ENCODE results near the gene SFXN3. TPM values are rescaled to one million over a fixed set of nuclear protein-coding genes. Genes with fewer than 3 reads are reported as not detected.

SFXN3 gene
- total and polyA plus RNA-seq, 2 of the 13 experiments (the other 11 are each of a cell fraction or from before 2014, with no cell fraction given), result 16.8 to 71.5 TPM

DNA sequence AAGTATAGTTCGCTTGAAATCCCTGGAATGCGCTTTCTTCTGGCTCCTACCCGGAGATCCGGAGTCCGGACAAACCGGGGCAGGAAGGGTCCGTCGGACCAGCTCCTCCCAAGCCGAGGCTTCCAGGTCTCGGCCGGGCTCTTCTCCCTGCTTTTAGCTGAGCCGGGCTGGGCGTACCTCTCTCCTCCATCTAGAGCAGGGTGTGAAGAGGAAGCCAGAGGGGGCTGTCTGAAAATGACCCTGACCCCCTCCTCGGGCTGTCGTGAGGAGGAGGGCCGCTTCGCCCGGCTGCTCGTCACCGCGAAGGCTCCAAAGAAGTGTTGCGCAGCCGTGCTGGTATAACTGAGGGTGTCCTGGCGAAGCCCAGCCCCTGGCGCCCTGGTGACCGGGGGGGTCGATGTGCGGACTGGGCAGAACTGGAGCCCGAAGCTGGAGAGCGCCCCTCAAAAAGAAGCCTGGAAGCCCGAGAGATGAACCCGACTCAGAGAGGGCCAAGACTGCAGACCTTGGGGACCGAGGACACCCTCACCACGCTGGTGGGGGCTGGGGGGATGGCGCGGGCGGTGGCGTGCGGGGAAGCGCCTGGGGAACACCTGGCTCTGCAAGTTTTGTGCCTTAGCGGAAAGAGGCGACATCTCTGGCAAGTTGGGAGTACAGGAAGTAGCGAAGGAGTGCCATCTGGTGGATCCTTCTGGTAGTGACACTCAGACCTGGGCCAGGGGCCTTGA lies 36.5 kb downstream of the SFXN3 start (continued):
- TF ChIP-seq, protein P1, sequence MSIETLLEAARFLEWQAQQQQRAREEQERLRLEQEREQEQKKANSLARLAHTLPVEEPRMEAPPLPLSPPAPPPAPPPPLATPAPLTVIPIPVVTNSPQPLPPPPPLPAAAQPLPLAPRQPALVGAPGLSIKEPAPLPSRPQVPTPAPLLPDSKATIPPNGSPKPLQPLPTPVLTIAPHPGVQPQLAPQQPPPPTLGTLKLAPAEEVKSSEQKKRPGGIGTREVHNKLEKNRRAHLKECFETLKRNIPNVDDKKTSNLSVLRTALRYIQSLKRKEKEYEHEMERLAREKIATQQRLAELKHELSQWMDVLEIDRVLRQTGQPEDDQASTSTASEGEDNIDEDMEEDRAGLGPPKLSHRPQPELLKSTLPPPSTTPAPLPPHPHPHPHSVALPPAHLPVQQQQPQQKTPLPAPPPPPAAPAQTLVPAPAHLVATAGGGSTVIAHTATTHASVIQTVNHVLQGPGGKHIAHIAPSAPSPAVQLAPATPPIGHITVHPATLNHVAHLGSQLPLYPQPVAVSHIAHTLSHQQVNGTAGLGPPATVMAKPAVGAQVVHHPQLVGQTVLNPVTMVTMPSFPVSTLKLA (IDR thresholded peaks at IDR 0.05), result no peak
- TF ChIP-seq ZNF292 (CRISPR knock-in tag; IDR thresholded peaks at IDR 0.05; ENCODE audit: borderline replicate concordance, low read depth) (no peak), EHMT2 (IDR thresholded peaks at IDR 0.05; ENCODE audit: borderline replicate concordance, low read depth, low read length) (no peak), WIZ (CRISPR knock-in tag; IDR thresholded peaks at IDR 0.05) (no peak), TCF7L2 (IDR thresholded peaks at IDR 0.05; ENCODE audit: low read depth, low read length) (no peak), CREM (IDR thresholded peaks at IDR 0.05) (no peak), CREM (CRISPR knock-in tag; IDR thresholded peaks at IDR 0.05) (no peak), RFX3 (CRISPR knock-in tag; IDR thresholded peaks at IDR 0.05) (no peak), HNRNPL (IDR thresholded peaks at IDR 0.05; ENCODE audit: low read depth, low read length) (no peak), MAZ (IDR thresholded peaks at IDR 0.05; ENCODE audit: borderline replicate concordance, low read depth, low read length) (no peak), MAZ (CRISPR knock-in tag; IDR thresholded peaks at IDR 0.05; ENCODE audit: low read depth) (no peak), PCBP2 (optimal IDR thresholded peaks at IDR 0.05; ENCODE audit: low read depth, low read length, poor library complexity, severe bottlenecking) (no peak), SMAD3 (CRISPR knock-in tag; IDR thresholded peaks at IDR 0.05) (no peak)
- TF ChIP-seq, protein P2, sequence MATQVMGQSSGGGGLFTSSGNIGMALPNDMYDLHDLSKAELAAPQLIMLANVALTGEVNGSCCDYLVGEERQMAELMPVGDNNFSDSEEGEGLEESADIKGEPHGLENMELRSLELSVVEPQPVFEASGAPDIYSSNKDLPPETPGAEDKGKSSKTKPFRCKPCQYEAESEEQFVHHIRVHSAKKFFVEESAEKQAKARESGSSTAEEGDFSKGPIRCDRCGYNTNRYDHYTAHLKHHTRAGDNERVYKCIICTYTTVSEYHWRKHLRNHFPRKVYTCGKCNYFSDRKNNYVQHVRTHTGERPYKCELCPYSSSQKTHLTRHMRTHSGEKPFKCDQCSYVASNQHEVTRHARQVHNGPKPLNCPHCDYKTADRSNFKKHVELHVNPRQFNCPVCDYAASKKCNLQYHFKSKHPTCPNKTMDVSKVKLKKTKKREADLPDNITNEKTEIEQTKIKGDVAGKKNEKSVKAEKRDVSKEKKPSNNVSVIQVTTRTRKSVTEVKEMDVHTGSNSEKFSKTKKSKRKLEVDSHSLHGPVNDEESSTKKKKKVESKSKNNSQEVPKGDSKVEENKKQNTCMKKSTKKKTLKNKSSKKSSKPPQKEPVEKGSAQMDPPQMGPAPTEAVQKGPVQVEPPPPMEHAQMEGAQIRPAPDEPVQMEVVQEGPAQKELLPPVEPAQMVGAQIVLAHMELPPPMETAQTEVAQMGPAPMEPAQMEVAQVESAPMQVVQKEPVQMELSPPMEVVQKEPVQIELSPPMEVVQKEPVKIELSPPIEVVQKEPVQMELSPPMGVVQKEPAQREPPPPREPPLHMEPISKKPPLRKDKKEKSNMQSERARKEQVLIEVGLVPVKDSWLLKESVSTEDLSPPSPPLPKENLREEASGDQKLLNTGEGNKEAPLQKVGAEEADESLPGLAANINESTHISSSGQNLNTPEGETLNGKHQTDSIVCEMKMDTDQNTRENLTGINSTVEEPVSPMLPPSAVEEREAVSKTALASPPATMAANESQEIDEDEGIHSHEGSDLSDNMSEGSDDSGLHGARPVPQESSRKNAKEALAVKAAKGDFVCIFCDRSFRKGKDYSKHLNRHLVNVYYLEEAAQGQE (IDR thresholded peaks at IDR 0.05; ENCODE audit: borderline replicate concordance in 1 of 2, low read depth in 1 of 2, low read length in 2 of 2), result peak in 1 of 2 experiments; percentile 63; a peak in 1 of 4 replicates
- TF ChIP-seq, protein P3, sequence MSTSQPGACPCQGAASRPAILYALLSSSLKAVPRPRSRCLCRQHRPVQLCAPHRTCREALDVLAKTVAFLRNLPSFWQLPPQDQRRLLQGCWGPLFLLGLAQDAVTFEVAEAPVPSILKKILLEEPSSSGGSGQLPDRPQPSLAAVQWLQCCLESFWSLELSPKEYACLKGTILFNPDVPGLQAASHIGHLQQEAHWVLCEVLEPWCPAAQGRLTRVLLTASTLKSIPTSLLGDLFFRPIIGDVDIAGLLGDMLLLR (CRISPR knock-in tag; IDR thresholded peaks at IDR 0.05), result no peak
- TF ChIP-seq, protein P4, sequence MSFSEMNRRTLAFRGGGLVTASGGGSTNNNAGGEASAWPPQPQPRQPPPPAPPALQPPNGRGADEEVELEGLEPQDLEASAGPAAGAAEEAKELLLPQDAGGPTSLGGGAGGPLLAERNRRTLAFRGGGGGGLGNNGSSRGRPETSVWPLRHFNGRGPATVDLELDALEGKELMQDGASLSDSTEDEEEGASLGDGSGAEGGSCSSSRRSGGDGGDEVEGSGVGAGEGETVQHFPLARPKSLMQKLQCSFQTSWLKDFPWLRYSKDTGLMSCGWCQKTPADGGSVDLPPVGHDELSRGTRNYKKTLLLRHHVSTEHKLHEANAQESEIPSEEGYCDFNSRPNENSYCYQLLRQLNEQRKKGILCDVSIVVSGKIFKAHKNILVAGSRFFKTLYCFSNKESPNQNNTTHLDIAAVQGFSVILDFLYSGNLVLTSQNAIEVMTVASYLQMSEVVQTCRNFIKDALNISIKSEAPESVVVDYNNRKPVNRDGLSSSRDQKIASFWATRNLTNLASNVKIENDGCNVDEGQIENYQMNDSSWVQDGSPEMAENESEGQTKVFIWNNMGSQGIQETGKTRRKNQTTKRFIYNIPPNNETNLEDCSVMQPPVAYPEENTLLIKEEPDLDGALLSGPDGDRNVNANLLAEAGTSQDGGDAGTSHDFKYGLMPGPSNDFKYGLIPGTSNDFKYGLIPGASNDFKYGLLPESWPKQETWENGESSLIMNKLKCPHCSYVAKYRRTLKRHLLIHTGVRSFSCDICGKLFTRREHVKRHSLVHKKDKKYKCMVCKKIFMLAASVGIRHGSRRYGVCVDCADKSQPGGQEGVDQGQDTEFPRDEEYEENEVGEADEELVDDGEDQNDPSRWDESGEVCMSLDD (CRISPR knock-in tag; IDR thresholded peaks at IDR 0.05; ENCODE audit: borderline replicate concordance), result 0 out of 2 replicates have a peak, but pooled peaks have one; percentile 20
- TF ChIP-seq, protein P5, sequence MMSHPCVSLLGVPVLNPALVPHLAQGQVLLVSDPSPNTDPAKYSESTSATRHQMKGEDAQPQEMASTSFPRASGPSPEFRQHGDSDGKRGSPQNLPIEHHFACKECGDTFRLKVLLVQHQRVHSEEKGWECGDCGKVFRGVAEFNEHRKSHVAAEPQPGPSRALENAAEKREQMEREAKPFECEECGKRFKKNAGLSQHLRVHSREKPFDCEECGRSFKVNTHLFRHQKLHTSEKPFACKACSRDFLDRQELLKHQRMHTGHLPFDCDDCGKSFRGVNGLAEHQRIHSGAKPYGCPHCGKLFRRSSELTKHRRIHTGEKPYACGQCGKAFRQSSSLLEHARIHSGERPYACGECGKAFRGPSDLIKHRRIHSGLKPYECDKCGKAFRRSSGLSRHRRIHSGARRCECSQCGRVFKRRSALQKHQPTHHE (CRISPR knock-in tag; IDR thresholded peaks at IDR 0.05; ENCODE audit: borderline replicate concordance), result no peak
